Uterus (tissue), 4 donors: ENCODE data around the gene NFE2L3. TPM values are rescaled to one million over a fixed set of nuclear protein-coding genes. Genes with fewer than 3 reads are reported as not detected.

ENCODE experiments used
- DNase-seq, 2 donors: peaks; one replicate each; pipeline ENCODE4 v3.0.0-alpha.2; 2019 to 2020
- H3K27ac ChIP-seq, 2 donors: fragments of 200-600 bp; sonication (generic); 1 replicate in 1 of 2; 2 replicates in 1 of 2; pipeline ENCODE4 v1.5.1; 2016 to 2018
- H3K27me3 ChIP-seq, 2 donors: fragments of 200-600 bp; sonication (generic); one replicate each; pipeline ENCODE4 v1.5.1; 2018 to 2019; ENCODE audit warnings: control low read depth in 1 of 2
- H3K36me3 ChIP-seq, 2 donors: fragments of 200-600 bp; sonication (generic); one replicate each; pipeline ENCODE4 v1.5.1; 2019; ENCODE audit warnings: control low read depth in 1 of 2
- H3K4me1 ChIP-seq, 2 donors: fragments of 200-600 bp; sonication (generic); one replicate each; pipeline ENCODE4 v1.5.1; 2018 to 2019; ENCODE audit warnings: control low read depth in 1 of 2
- H3K4me3 ChIP-seq, 2 donors: fragments of 200-600 bp; sonication (generic); 1 replicate in 1 of 2; 2 replicates in 1 of 2; pipeline ENCODE4 v1.5.1; 2018 to 2019; ENCODE audit warnings: mild to moderate bottlenecking in 1 of 2
- H3K9me3 ChIP-seq, 2 donors: fragments of 200-600 bp; sonication (generic); one replicate each; pipeline ENCODE4 v1.5.1; 2019; ENCODE audit warnings: control low read depth in 1 of 2
- POLR2A ChIP-seq, 2 donors: fragments of 450-650 bp; IDR thresholded peaks; one replicate each; pipeline ENCODE4 v1.6.1; 2016; ENCODE audit warnings: antibody characterized with exemption in 2 of 2, mild to moderate bottlenecking in 1 of 2, moderate library complexity in 1 of 2
- intact Hi-C: fragments of 100-400 bp; cut with DNase I; formaldehyde crosslinking; loops from one replicate; pipeline ENCODE4 v1.15.1; 2023; ENCODE audit warnings: low total_unique reads
- total RNA-seq, 4 donors: library from RNA; depleted of rRNA in 3 of 4; stranded (reverse); fragments of >200 nt in 3 of 4; gene quantifications; one replicate each; pipeline versions ENCODE4 v1.1.0 to v1.2.4, GENCODE V29; 2014 to 2023
- TF ChIP-seq, protein P1 (sequence below), 4 experiments: fragments of 200-600 bp in 2 of 4; fragments of 450-650 bp in 2 of 4; sonication (generic) in 2 of 4; IDR thresholded peaks; one replicate each; pipeline ENCODE4 v1.5.1; 2016 to 2019; ENCODE audit warnings: antibody characterized with exemption in 4 of 4, mild to moderate bottlenecking in 2 of 4, moderate library complexity in 1 of 4
- donor health status: DM: yes; HTN: yes; CAD: no.

The NFE2L3 gene
- total RNA-seq, 4 donors from 2014 or later, result 3.6 to 6.2 (median 4.1) TPM; not detected in 1

DNA sequence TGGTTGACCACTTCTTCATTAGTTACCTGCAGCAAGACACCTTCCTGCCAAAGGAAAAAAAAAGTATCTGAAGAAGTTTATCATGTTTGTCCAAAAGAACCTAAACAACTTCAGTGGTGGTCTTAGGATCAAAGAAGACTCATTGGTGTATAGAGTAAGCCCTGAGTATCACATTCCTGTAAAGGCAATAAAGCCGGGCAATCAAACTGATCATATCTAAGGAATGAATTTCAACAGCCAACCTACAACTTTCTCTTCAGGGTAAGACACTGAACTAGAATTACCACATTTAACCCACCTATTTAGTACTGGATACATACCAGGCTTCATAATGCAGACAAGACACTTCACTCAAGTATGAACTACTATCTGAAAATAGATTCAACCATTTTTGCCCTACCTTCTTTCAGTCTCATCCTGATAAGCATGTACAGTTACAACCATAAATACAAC, 38.4 kb downstream of the NFE2L3 start:
- H3K36me3 ChIP-seq, result no peaks in the 10 kb centered on the region
- H3K4me3 ChIP-seq, result no peak overlapping the region
- no peaks in the 10 kb centered on the region for H3K27me3 ChIP-seq
- TF ChIP-seq, protein P1, sequence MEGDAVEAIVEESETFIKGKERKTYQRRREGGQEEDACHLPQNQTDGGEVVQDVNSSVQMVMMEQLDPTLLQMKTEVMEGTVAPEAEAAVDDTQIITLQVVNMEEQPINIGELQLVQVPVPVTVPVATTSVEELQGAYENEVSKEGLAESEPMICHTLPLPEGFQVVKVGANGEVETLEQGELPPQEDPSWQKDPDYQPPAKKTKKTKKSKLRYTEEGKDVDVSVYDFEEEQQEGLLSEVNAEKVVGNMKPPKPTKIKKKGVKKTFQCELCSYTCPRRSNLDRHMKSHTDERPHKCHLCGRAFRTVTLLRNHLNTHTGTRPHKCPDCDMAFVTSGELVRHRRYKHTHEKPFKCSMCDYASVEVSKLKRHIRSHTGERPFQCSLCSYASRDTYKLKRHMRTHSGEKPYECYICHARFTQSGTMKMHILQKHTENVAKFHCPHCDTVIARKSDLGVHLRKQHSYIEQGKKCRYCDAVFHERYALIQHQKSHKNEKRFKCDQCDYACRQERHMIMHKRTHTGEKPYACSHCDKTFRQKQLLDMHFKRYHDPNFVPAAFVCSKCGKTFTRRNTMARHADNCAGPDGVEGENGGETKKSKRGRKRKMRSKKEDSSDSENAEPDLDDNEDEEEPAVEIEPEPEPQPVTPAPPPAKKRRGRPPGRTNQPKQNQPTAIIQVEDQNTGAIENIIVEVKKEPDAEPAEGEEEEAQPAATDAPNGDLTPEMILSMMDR (IDR thresholded peaks at IDR 0.05), result no peak
- TF ChIP-seq POLR2A (IDR thresholded peaks at IDR 0.05), result no peak
- DNase-seq, result no peak
- no peak overlapping the region for H3K27ac ChIP-seq
- no peaks in the 10 kb centered on the region for H3K9me3 ChIP-seq
- peaks cover 7 to 10% of the 10 kb centered on the region in 2 donors for H3K4me1 ChIP-seq
- intact Hi-C loops, result no loop called here

DNA sequence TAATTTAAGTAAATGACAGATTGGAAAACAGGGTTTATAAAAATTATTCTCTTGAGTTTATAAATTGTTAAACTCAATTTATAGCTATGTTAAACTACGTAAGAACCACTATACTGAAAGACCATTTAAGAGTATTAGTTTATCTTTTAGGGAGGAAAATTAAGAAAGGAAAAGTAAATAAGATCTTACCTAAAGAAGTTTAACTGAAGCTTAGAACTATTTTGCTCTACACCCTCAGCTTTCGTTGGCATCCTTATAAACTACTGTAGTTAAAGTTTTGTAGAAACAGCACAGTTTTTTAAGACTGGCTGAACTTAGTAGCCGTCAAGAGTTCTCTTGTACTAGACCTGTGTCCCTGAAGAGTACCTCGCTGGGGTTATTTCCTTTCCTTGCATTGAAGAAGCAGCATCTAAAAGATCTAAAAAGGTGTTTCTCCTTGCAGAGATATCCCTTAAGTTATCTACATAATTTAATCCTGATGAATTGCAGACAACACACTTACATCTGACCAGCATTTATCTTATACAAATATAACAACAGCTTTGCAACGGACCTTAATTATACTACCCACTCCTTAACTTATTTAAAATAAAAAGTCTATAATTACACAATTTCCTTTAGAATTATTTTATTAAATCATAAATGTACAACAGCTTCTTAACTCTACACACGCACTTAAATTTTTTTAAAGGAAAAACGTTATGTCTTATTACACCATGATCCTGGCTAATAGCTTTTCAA, 39.4 kb downstream of the NFE2L3 start:
- peaks cover 7 to 18% of the 10 kb centered on the region in 2 donors for H3K4me1 ChIP-seq
- no peaks in the 10 kb centered on the region for H3K9me3 ChIP-seq
- no peak overlapping the region for H3K27ac ChIP-seq
- intact Hi-C loops, result no loop called here
- no peak overlapping the region for H3K4me3 ChIP-seq
- H3K27me3 ChIP-seq, result no peaks in the 10 kb centered on the region
- no peak for TF ChIP-seq POLR2A (IDR thresholded peaks at IDR 0.05)
- TF ChIP-seq, protein P1 (IDR thresholded peaks at IDR 0.05), result no peak
- no peak for DNase-seq
- no peaks in the 10 kb centered on the region for H3K36me3 ChIP-seq

DNA sequence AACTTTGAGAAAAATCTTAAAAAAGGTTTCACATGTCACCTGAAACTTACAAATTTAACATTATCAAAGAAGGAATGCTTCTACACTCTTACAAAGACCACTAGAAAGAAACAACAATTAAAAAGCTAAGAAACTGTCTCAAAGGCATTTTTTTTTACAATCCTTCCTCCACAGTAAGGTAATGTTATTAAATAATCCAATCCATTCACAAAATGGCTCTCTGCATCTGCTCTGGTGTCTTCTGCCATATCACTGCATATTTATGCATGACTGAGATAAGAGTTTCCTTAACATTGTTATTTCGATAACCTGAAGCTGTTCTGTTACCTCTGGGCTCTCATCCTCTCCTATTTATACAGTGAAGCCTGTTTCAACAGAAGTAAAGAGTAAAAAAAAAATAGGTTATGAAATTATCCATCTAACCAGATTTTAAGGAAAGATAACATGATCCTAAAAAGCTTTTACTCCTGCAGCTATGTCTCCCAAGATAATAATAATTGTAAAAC, 40.0 kb downstream of the NFE2L3 start:
- no peaks in the 10 kb centered on the region for H3K9me3 ChIP-seq
- no peaks in the 10 kb centered on the region for H3K36me3 ChIP-seq
- peaks cover 12 to 23% of the 10 kb centered on the region in 2 donors for H3K4me1 ChIP-seq
- no peak overlapping the region for H3K4me3 ChIP-seq
- no peaks in the 10 kb centered on the region for H3K27me3 ChIP-seq
- no peak overlapping the region for H3K27ac ChIP-seq
- no peak for DNase-seq
- intact Hi-C loops, result no loop called here
- TF ChIP-seq, protein P1 (IDR thresholded peaks at IDR 0.05), result no peak
- TF ChIP-seq POLR2A (IDR thresholded peaks at IDR 0.05), result no peak

DNA sequence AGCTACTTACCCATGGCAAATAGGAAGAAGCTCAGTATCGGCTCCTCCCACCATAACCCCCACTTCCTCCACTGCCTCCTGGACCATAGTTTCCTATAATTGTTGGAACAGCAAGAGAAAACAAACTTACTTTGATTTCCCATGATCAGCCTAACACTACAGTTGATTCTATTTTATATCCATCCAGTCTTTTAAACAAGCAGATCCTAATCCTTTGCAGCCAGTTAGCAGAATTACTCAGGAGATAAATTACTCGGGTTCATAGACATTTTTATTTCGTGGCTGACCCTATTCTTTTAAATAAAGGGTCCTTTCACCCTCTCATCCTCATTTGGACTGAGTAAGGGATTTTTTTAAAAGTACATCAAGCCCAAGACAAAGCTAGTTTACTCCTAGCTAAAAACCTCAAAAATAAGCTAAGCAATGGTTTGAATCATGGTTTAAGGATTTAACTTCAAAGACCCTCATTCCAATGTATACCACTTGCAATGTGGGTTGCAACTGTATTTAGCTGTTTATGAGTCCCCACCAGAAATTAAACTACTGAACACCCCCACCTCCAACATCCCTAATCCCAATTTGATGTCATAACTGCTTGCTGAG, 40.6 kb downstream of the NFE2L3 start:
- Histone ChIP-seq H3K27ac (no peak overlapping the region), H3K36me3 (no peaks in the 10 kb centered on the region), H3K4me3 (no peak overlapping the region), H3K27me3 (no peaks in the 10 kb centered on the region), H3K4me1 (peaks cover 18 to 25% of the 10 kb centered on the region in 2 donors), H3K9me3 (no peaks in the 10 kb centered on the region)
- intact Hi-C loops, result no loop called here
- no peak for TF ChIP-seq POLR2A (IDR thresholded peaks at IDR 0.05)
- TF ChIP-seq, protein P1 (IDR thresholded peaks at IDR 0.05), result no peak
- DNase-seq, result no peak
